Measurements from ENCODE around the gene NPPB.

Gene NPPB

DNA sequence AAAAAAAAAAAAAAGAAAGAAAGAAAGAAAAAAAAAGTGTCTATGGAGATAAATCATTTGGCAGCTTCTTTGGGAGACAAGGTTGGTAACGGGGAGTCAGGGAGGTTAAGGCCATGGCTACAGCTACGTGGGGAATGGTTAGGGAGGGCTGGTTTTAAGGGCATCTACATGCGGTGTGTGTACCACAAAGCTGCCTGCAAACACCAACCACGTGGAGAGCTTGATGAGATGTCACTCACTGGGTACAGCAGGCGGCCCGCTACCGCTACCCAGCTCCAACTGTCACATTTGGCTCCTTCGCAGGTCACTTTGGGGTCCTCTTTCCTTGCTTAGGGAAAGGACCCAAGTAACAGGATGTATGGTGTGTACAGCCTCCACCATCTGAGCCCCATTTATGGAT lies 4.2 kb downstream of the NPPB start:
- no peak for ATAC-seq
- H3K9me3 Mint-ChIP-seq = no peaks in the 10 kb centered on the region
- H3K4me1 Mint-ChIP-seq = peaks cover 8% of the 10 kb centered on the region
- H3K36me3 Mint-ChIP-seq = no peaks in the 10 kb centered on the region
- no peak overlapping the region for H3K27ac Mint-ChIP-seq
- peaks cover 41% of the 10 kb centered on the region for H3K27me3 Mint-ChIP-seq
- no peak overlapping the region for H3K4me3 Mint-ChIP-seq

DNA sequence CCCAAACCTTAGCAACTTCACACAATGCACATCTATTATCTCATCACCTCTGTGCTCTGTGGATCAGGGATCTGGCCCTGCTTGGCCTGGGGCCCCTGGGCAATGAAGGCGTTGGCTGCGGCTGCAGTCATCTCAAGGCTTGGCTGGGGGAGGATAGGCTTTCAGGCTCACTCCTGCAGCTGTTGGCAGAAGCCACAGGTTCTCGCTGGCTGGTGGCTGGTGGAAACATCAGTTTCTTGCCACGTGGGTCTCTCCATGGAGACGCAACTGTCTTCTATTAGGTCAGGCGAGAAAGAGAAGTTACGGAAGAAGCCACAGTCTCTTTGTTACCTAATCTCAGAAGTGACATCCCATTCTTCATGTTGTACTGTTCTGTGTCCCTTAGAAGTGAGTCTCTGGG lies 7.6 kb downstream of the NPPB start:
- Mint-ChIP-seq H3K4me3 (no peak overlapping the region), H3K27me3 (peaks cover 12% of the 10 kb centered on the region), H3K4me1 (peaks cover 8% of the 10 kb centered on the region), H3K9me3 (no peaks in the 10 kb centered on the region), H3K27ac (no peak overlapping the region), H3K36me3 (peaks cover 19% of the 10 kb centered on the region)
- no peak for ATAC-seq

DNA sequence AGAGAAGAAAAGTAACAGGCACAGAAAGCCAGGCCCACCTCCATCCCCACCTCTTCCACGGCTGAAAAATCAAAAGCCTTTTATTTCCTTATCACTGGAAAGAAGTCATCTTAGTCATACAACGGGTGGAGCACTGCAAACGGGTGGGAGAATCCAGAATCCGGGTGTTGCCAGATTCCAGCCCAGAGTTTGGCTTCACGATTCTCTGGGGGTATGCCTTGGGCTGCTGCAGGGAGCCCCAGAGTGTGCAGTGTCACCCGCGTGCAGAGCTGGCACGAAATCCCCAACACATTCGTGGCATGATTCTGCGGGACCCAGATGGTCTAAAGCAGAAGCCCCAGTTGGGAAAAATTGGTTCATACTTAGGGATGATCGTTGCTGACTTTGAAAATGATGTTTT lies 8.6 kb downstream of the NPPB start:
- no peak for ATAC-seq
- no peak overlapping the region for H3K27ac Mint-ChIP-seq
- no peaks in the 10 kb centered on the region for H3K9me3 Mint-ChIP-seq
- no peak overlapping the region for H3K4me3 Mint-ChIP-seq
- H3K4me1 Mint-ChIP-seq = peaks cover 8% of the 10 kb centered on the region
- peaks cover 24% of the 10 kb centered on the region for H3K36me3 Mint-ChIP-seq
- H3K27me3 Mint-ChIP-seq = peaks cover 11% of the 10 kb centered on the region

DNA sequence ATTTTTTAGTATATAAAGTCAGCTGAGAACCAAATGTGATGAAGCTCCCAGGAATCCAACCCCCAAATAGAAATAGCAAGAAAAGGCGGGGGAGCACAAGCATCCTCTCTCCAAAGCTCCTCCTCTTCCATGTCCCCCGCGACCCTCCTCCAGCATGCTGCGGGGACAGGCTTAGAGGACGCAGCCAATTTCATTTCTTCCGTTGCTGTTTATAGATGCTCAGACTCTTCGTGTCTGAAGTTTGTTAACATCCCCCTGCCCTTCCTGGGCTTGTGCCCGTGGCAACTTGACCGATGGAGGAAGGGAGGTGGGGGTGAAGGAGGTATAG lies 10.4 kb downstream of the NPPB start:
- H3K4me1 Mint-ChIP-seq = peaks cover 9% of the 10 kb centered on the region
- H3K36me3 Mint-ChIP-seq = peaks cover 39% of the 10 kb centered on the region
- no peak overlapping the region for H3K4me3 Mint-ChIP-seq
- no peaks in the 10 kb centered on the region for H3K27me3 Mint-ChIP-seq
- H3K27ac Mint-ChIP-seq = no peak overlapping the region
- H3K9me3 Mint-ChIP-seq = no peaks in the 10 kb centered on the region
- ATAC-seq = no peak

DNA sequence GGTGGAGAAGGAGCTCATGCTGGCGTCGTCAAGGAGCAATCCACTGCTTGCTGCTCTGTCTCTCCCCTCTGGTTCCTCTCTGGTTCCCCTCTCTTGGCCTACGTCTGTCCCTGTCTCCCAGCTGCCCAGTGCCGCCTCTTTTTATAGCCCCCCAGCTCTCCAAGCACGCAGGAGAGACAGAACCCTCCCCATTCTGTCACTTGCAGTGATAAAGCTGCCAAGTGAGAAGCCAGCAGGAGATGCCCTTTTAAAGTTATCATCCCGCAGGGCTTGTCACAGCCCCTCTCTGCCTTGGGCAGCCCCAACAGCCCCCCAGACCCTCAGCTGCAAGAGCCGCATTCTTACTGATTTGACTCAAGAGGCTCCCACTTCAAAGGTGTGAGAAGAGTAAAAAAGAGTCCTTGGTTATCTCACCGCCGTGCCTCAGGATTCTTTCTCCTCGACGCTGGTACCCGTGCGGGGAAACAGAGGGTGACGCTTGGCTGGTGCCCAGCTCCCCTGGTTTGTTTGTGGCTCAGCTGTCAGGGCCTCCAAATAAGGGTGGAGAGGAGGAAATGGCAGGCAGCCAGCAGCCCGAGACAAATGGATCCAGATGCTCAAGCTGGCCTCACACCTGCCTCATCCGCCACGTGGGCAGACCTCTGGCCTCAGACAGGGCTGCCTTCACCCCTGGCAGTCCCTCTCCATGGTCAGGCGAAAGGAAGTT lies 10.9 kb downstream of the NPPB start, which contains the start of gene NPPA:
Gene NPPA, minus strand, starts transcription at position 117 of the 706 bp plus-strand sequence. Its CDS starts 99 bp downstream, at position 18.
- H3K4me1 Mint-ChIP-seq = peaks cover 14% of the 10 kb centered on the region
- H3K27ac Mint-ChIP-seq = no peak within 1 kb of the TSS
- no peak for ATAC-seq
- H3K27me3 Mint-ChIP-seq = no peaks in the 10 kb centered on the region
- H3K4me3 Mint-ChIP-seq = no peak within 1 kb of the TSS
- peaks cover 44% of the 10 kb centered on the region for H3K36me3 Mint-ChIP-seq
- H3K9me3 Mint-ChIP-seq = no peaks in the 10 kb centered on the region

DNA sequence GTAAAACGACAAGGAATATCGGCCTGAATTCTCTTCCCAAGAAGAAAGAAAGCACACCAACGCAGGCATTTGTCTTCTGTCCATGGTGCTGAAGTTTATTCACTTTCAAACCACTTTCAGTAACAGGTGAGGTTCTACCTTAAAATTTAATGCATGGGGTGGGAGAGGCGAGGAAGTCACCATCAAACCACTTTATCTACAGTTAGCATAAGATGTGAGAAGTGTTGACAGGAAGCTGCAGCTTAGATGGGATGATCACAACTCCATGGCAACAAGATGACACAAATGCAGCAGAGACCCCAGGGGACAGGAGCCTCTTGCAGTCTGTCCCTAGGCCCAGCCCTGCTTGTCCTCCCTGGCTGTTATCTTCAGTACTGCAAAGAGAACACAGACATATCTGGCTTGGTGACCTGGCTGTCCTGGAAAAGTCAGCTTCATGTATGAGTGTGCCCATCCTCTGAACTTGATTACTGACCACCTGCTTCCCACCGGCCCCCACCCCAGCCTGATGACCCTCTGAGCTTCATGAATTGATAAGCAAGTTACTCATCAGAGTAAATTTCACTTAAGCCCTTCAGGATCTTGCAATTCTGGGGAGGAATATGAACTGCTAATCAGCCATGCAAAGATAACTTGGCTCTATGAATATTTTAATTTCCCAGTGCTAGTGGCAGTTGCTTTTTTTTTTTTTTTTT lies 13.0 kb downstream of the NPPB start:
- no peak overlapping the region for H3K27ac Mint-ChIP-seq
- no peak for ATAC-seq
- peaks cover 63% of the 10 kb centered on the region for H3K36me3 Mint-ChIP-seq

DNA sequence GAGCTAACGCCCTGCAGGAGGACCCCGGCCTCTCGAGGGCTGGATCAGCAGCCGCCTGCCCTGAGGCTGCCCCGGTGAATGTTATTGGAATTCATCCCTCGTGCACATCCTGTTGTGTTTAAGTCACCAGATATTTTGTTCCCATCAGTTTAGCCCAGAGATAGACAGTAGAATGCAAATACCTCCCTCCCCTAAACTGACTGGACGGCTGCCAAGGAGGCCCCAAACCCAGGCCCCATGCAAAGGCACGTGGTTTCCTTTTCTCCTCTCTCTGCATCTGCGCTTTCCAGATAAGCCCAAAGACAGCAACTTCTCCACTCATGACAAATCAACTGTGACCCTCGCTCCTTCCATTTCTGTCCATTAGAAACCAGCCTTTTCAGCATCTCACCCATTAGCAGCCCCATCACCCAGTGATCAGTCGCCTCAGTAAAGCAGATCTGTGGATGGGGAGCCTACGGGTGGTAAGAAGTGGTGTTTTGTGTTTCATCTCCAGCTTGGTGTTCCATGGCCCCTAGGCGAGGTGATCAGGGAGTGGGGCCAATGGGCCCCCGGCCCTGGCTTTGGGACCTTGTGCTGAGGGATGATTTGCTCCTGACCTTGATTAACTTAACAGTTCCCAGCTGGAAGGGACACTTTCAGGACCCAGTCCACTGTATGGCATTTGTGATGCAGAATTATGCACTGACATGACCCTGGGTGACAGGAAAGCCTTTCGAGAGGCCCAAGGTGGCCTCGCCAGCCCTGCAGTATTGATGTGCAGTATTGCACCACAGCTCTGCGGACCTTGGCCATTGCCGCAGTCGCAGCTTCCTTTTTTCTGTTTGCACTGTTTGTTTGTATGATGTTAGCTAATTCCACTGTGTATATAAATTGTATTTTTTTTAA lies 16.3 kb downstream of the NPPB start:
- H3K4me1 Mint-ChIP-seq = peaks cover 31% of the 10 kb centered on the region
- H3K36me3 Mint-ChIP-seq = peaks cover 78% of the 10 kb centered on the region
- peak overlapping the region; percentile 12 for H3K27ac Mint-ChIP-seq
- no peak overlapping the region for H3K4me3 Mint-ChIP-seq
- peak; percentile 67 for ATAC-seq
- H3K27me3 Mint-ChIP-seq = no peaks in the 10 kb centered on the region
- H3K9me3 Mint-ChIP-seq = no peaks in the 10 kb centered on the region

More for the DNA sequence above, 13.0 kb downstream of the NPPB start:
- H3K4me3 Mint-ChIP-seq = no peak overlapping the region
- H3K9me3 Mint-ChIP-seq = no peaks in the 10 kb centered on the region
- no peaks in the 10 kb centered on the region for H3K27me3 Mint-ChIP-seq
- H3K4me1 Mint-ChIP-seq = peaks cover 24% of the 10 kb centered on the region

DNA sequence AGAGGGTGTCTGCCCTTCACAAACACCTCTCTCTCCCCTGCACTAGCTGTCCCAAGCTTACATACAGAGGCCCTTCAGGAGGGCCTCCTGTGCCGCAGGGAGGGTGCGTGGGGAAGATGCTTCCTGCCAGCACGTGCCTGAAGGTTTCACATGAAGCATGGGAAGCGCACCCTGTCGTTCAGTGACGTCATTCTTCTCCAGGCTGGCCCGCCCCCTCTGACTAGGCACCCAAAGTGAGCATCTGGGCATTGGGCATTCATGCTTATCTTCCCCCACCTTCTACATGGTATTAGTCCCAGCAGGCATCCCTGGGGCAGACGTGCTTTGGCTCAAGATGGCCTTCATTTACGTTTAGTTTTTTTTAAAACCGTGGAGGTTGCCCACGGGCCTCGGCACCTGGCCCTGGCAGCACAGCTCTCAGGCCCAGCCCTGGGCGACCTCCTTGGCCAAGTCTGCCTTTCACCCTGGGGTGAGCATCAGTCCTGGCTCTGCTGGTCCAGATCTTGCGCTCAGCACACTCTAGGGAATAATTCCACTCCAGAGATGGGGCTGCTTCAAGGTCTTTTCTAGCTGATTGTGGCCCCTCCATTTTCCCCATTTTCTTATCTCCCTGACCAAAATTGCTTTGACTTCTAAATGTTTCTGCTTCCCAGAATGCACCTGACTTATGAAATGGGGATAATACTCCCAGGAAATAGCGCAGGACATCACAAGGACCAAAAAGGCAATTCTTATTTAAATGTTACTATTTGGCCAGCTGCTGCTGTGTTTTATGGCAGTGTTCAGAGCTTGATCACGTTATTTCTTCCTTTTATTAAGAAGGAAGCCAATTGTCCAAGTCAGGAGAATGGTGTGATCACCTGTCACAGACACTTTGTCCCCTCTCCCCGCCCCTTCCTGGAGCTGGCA lies 17.2 kb downstream of the NPPB start:
- ATAC-seq = no peak
- Mint-ChIP-seq H3K4me3 (no peak overlapping the region), H3K36me3 (peaks cover 71% of the 10 kb centered on the region), H3K27me3 (no peaks in the 10 kb centered on the region), H3K9me3 (no peaks in the 10 kb centered on the region), H3K4me1 (peaks cover 31% of the 10 kb centered on the region), H3K27ac (peak overlapping the region; percentile 12)

DNA sequence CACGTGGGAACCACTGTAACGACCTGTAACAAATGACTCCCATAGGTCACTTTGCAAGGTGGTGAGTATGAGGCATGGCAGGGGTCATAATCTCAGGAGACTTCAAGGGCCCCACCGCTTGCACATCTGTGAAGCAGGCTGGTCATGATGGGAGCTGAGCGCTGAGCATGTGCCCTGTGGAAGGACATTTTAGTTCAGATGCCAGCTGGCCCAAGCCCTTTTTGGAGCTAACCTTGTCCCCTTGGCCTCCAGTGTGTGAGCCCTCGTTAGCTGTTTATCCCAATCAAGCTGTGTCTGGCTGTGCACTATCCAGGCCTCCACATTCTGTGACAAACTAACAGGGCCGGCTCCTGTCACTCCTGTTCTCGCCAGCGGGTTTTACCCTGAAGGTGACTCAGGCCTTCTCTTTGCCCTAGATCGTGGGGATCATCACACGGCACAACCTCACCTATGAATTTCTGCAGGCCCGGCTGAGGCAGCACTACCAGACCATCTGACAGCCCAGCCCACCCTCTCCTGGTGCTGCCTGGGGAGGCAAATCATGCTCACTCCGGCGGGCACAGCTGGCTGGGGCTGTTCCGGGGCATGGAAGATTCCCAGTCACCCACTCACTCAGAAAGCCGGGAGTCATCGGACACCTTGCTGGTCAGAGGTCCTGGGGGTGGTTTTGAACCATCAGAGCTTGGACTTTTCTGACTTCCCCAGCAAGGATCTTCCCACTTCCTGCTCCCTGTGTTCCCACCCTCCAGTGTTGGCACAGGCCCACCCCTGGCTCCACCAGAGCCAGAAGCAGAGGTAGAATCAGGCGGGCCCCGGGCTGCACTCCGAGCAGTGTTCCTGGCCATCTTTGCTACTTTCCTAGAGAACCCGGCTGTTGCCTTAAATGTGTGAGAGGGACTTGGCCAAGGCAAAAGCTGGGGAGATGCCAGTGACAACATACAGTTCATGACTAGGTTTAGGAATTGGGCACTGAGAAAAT lies 18.7 kb downstream of the NPPB start:
- Mint-ChIP-seq H3K36me3 (peaks cover 77% of the 10 kb centered on the region), H3K27ac (no peak overlapping the region), H3K27me3 (no peaks in the 10 kb centered on the region), H3K9me3 (no peaks in the 10 kb centered on the region), H3K4me3 (no peak overlapping the region), H3K4me1 (peaks cover 31% of the 10 kb centered on the region)
- no peak for ATAC-seq

DNA sequence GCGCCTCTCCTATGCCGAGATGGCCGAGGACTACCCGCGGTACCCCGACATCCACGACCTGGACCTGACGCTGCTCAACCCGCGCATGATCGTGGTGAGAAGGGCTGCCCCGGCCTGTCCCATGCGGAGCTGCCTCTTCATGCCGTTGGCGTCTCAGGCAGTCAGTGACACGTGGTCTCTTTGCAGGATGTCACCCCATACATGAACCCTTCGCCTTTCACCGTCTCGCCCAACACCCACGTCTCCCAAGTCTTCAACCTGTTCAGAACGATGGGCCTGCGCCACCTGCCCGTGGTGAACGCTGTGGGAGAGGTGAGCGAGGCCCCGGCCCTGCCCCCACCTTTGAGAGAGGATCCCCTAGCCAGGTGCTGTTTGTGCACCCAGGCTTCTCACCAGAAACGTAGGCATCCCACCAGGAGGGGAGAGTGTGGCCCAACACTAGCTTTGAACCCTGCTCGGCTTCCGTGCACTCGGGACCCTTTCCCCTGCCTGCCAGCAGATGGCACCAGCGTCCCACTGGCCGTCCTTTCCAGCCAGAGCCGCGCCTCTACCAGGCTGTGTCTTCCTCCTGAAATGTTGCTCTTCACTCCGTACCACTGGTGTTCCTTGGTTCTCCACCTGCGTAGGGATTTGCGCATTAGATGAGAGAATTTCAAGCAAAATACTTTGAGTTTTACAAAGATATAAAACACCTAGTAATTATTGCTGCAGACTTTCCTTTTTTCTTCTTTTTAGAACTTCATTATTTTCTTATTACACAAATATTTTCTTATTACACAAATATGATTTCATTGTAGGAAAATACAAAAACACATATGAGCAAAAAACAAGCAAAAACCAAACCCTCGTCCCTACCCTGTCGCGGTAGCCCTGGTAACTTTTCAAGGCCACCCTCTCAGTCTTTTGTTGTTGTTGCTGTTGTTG lies 20.1 kb downstream of the NPPB start:
- Mint-ChIP-seq H3K4me1 (peaks cover 31% of the 10 kb centered on the region), H3K36me3 (peaks cover 70% of the 10 kb centered on the region), H3K4me3 (no peak overlapping the region), H3K9me3 (no peaks in the 10 kb centered on the region), H3K27me3 (no peaks in the 10 kb centered on the region), H3K27ac (peak overlapping the region; percentile 12)
- ATAC-seq = peak; percentile 86

DNA sequence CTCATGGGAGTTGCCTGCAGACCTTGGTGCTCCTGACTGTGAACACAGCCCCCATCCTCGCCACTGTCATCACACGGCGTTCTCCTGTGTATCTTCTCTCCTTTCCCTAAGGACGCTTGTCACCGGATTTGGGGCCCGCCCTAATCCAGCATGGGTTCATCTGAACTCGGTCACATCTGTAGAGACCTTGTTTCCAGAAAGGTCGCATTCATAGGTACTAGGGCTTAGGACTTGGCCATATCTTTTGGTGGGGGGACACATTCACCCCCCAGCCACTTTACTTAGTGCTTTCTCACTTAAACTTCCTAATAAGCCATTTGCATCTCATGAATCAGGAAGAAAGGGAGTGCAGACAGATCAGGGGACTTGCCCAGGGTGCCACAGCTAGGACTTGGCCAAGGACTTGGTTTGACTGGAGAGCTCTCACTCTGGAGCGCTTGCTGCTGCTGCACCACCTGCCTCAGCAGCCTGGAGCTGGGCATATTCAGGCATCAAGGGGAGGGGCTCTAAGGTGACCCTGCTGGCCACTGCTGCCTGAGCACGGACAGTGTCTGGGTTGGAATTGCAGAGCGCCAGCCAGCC lies 20.9 kb downstream of the NPPB start:
- no peak overlapping the region for H3K27ac Mint-ChIP-seq
- H3K9me3 Mint-ChIP-seq = no peaks in the 10 kb centered on the region
- no peaks in the 10 kb centered on the region for H3K27me3 Mint-ChIP-seq
- no peak for ATAC-seq
- H3K36me3 Mint-ChIP-seq = peaks cover 67% of the 10 kb centered on the region
- peaks cover 25% of the 10 kb centered on the region for H3K4me1 Mint-ChIP-seq
- H3K4me3 Mint-ChIP-seq = no peak overlapping the region

DNA sequence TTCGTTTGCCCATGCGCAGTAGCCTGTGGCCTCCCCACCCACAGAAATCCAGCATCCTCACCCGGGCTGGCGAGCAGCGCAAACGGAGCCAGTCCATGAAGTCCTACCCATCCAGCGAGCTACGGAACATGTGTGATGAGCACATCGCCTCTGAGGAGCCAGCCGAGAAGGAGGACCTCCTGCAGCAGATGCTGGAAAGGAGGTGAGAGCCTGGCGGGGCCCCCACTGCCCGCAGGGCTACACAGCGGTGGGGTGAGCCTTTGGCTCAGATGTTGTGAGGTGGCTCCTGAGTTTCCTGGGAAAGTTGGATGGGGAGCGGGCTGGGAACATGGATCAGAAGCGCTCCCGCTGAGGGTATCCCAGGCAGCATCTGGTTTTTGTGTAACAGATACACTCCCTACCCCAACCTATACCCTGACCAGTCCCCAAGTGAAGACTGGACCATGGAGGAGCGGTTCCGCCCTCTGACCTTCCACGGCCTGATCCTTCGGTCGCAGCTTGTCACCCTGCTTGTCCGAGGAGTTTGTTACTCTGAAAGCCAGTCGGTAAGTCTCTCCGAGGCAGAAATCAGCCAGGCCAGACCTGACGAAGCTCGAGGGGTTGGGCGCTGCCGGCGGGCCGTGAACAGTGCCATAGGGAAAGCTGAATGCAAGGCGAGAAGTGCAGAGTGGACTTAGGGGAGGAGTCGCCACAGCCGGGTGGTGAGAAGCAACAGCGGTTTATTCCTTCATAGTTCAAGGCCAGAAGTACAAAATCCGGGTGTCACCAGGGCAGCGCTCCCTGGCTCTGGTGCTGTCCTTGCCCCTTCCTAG lies 21.6 kb downstream of the NPPB start:
- Mint-ChIP-seq H3K4me3 (no peak overlapping the region), H3K4me1 (peaks cover 19% of the 10 kb centered on the region), H3K9me3 (no peaks in the 10 kb centered on the region), H3K27ac (no peak overlapping the region), H3K36me3 (peaks cover 67% of the 10 kb centered on the region), H3K27me3 (no peaks in the 10 kb centered on the region)
- no peak for ATAC-seq

Data from stimulated activated memory B cell treated with anti-CD40 and anti-IgM and Interleukin-4, amounts not matched to agents 10 μg/mL and 1 μg/mL and 100 μg/mL, for 72 hours (primary cell).